ENCODE data around the gene SLX4IP.
A peak's percentile ranks its signal among the peaks of the same experiment; 100 is the strongest.

SLX4IP gene

GRCh38 chr20:10513931-10514575 lies 78.9 kb downstream of the SLX4IP start:
- peak overlapping the region in 1 of 2 donors; percentile 20 for H3K27ac ChIP-seq
- TF ChIP-seq CTCF (IDR thresholded peaks at IDR 0.05): no peak
- no peak for DNase-seq (ENCODE audit: low spot score)
- H3K4me3 ChIP-seq: no peak overlapping the region

- no peak for TF ChIP-seq CTCF (IDR thresholded peaks at IDR 0.05)
- DNase-seq (ENCODE audit: low spot score): no peak
- Histone ChIP-seq H3K4me3 (no peak overlapping the region), H3K27ac (no peak overlapping the region)
Measured at GRCh38 chr20:10516529-10516928, 81.4 kb downstream of the SLX4IP start.

- TF ChIP-seq CTCF (IDR thresholded peaks at IDR 0.05): no peak
- Histone ChIP-seq H3K27ac (no peak overlapping the region), H3K4me3 (no peak overlapping the region)
- DNase-seq (ENCODE audit: low spot score): no peak
Measured at GRCh38 chr20:10519361-10520046, 84.4 kb downstream of the SLX4IP start.

GRCh38 chr20:10520528-10520927 lies 85.4 kb downstream of the SLX4IP start:
- Histone ChIP-seq H3K27ac (no peak overlapping the region), H3K4me3 (no peak overlapping the region)
- DNase-seq (ENCODE audit: low spot score): no peak
- TF ChIP-seq CTCF (IDR thresholded peaks at IDR 0.05): no peak

GRCh38 chr20:10521068-10521831 lies 86.1 kb downstream of the SLX4IP start:
- no peak for DNase-seq (ENCODE audit: low spot score)
- no peak for TF ChIP-seq CTCF (IDR thresholded peaks at IDR 0.05)
- Histone ChIP-seq H3K27ac (no peak overlapping the region), H3K4me3 (no peak overlapping the region)

GRCh38 chr20:10521836-10522235 lies 86.7 kb downstream of the SLX4IP start:
- DNase-seq (ENCODE audit: low spot score): no peak
- no peak for TF ChIP-seq CTCF (IDR thresholded peaks at IDR 0.05)
- Histone ChIP-seq H3K4me3 (no peak overlapping the region), H3K27ac (no peak overlapping the region)
